GM21381 (cell line): Measurements from ENCODE around the gene TESMIN.

Experiments
- ATAC-seq: cut with Tn5 transposase; IDR thresholded peaks from one replicate; pipeline ENCODE4 v1.9.1; 2021; ENCODE audit warnings: mild to moderate bottlenecking, moderate library complexity; ENCODE audit not compliant: unreplicated experiment

Gene TESMIN

GRCh38 chr11:68714060-68714856 is 37.1 kb downstream of the TESMIN start:
- no peak for ATAC-seq

GRCh38 chr11:68711114-68711513 is 40.2 kb downstream of the TESMIN start:
- no peak for ATAC-seq

GRCh38 chr11:68710409-68710808 is 40.9 kb downstream of the TESMIN start:
- ATAC-seq, result no peak

GRCh38 chr11:68709062-68709461 is 42.3 kb downstream of the TESMIN start:
- no peak for ATAC-seq

- ATAC-seq, result no peak
These were observed 43.8 kb downstream of the TESMIN start for GRCh38 chr11:68707527-68707926.

- ATAC-seq, result no peak
These were observed 46.4 kb downstream of the TESMIN start for GRCh38 chr11:68704887-68705286.

- no peak for ATAC-seq
These were observed 52.3 kb downstream of the TESMIN start for GRCh38 chr11:68698993-68699392.

GRCh38 chr11:68695531-68695930 is 55.8 kb downstream of the TESMIN start:
- no peak for ATAC-seq

GRCh38 chr11:68694431-68695297 is 56.7 kb downstream of the TESMIN start:
- no peak for ATAC-seq

- ATAC-seq, result no peak
These were observed 57.8 kb downstream of the TESMIN start for GRCh38 chr11:68693484-68693882.

GRCh38 chr11:68692871-68693483 is 58.3 kb downstream of the TESMIN start:
- ATAC-seq, result no peak

GRCh38 chr11:68692115-68692514 is 59.2 kb downstream of the TESMIN start:
- no peak for ATAC-seq

- no peak for ATAC-seq
These were observed 59.9 kb downstream of the TESMIN start for GRCh38 chr11:68691402-68691784.

GRCh38 chr11:68690671-68691401 is 60.5 kb downstream of the TESMIN start:
- no peak for ATAC-seq

- ATAC-seq, result no peak
These were observed 61.3 kb downstream of the TESMIN start for GRCh38 chr11:68689737-68690625.

GRCh38 chr11:68688881-68689280 is 62.4 kb downstream of the TESMIN start:
- ATAC-seq, result no peak

- no peak for ATAC-seq
These were observed 63.3 kb downstream of the TESMIN start for GRCh38 chr11:68687986-68688385.

- no peak for ATAC-seq
These were observed 64.0 kb downstream of the TESMIN start for GRCh38 chr11:68687311-68687710.

- ATAC-seq, result no peak
These were observed 64.8 kb downstream of the TESMIN start for GRCh38 chr11:68686486-68686885.
